ENCODE data around the gene PRR20B.
"Not testable (repeated sequence)": the region's sequence is repeated elsewhere in the genome, so short reads cannot be mapped to it uniquely, and the experiment has no call there.

PRR20B gene

DNA sequence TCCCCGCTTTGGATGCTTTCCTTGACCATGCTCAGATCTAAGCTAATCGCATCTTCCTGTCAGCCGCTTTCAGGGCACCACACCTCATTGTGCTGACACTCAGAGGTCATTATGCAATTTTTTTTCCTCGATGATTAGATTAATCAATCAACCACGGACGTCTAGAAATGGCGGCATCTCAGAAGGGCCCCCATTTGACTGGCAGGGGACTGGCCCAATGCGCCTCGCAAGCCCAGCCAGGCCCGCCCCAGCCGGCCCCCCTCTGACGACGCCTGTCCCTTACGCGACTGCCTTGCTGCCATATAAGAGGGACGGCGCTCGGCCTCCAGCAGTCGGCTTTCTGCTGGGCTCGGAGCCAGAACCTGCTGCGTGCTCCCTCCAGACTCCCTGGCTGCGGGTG, at the start of gene PRR20B:
PRR20B (plus strand) TSS at position 301 of the 400 bp plus-strand sequence. CDS start 387 bp downstream, outside the sequence.
- not testable (repeated sequence) for DNase-seq (ENCODE audit: low read depth in 2 of 2)

- no peak for DNase-seq (ENCODE audit: low read depth in 2 of 2)
Measured at GRCh38 chr13:57114945-57115344, 32.3 kb upstream of the PRR20B start.

DNA sequence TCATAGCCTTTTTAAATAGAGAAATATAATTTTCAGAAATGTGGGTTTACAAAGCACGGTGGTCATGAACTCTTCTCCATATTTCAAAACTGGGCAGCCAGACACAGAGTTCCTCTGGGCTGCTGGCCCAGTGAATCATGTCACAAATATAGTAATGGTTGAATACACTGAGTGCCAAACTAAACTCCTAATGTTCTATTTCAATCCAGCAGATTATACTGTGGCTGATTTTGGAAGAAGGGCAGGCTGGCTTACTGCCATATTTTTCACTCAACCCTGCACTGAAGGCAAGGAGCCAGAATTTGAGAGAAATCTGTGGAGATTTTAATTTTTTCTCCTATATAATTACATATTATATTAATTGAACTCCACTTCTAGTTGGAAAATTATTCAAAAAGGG, 23.6 kb upstream of the PRR20B start:
- DNase-seq (ENCODE audit: low read depth in 2 of 2): no peak

- no peak for DNase-seq (ENCODE audit: low read depth in 2 of 2)
Measured at GRCh38 chr13:57128909-57129308, 18.4 kb upstream of the PRR20B start.

- DNase-seq (ENCODE audit: low read depth in 2 of 2): no peak
Measured at GRCh38 chr13:57136093-57136492, 11.2 kb upstream of the PRR20B start.

DNA sequence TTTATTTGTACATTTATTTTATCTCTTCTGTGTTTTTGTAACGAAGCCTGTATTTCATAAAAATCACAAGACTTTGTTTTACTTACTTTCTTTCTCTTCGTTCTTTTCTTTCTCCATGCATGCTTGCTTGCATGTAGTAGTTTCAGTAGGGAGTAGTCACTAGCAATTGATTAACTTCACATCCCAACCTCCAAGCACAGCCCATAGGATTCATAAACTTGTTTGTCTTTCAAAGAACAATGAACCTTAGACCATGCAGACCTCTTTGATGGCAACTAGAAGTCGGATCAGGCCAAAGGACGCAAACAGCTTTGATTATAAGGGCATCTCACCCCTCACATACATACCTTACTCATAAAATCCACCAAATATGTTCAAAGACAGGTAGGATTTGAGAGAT, 9.7 kb upstream of the PRR20B start:
- DNase-seq (ENCODE audit: low read depth in 2 of 2): no peak

GRCh38 chr13:57138988-57139387, 8.3 kb upstream of the PRR20B start:
- DNase-seq (ENCODE audit: low read depth in 2 of 2): no peak

DNA sequence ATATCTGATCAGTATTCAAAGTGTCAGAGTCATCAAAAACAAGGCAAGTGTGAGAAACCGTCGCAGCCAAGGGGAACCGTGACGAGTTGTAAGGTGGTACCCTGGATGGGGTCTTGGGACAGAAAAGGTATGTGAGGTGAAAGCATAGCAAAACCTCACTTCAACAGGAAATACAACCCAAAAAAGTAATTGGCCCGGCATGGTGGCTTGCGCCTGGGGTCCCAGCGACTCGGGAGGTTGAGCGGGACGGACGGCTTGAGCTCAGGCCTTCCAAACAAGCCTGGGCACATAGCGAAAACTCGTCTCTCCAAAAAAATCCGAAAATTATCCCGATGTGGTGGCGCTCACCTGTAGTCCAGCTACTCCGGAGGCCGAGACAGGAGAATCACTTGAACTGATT, 7.5 kb upstream of the PRR20B start:
- DNase-seq (ENCODE audit: low read depth in 2 of 2): not testable (repeated sequence)

- not testable (repeated sequence) for DNase-seq (ENCODE audit: low read depth in 2 of 2)
Measured at GRCh38 chr13:57140235-57140968, 6.9 kb upstream of the PRR20B start, which contains the start of gene PRR20A. Gene PRR20A, plus strand, starts transcription at chr13:57140918. Its CDS starts 387 bp downstream, at chr13:57141305.

DNA sequence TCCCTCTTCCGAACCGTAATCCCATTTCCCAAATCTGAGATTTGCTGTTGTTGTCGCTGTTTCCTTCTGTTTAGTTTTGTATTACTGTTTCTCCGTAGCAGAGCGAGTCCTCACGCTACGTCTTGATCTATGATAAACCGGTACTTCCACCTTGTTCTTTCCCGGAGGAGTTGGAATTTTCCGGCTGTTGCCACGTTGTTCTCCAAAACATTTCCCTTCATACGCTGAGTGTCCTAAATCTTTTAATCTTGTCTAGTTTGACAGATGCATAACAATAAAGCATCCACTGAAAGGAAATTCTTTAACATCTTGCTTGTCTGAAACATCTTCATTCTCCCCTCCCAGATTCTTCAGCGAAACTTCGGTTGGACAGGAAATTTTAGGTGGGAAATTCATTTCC, 818 bp downstream of the PRR20B start:
- not testable (repeated sequence) for DNase-seq (ENCODE audit: low read depth in 2 of 2)

DNA sequence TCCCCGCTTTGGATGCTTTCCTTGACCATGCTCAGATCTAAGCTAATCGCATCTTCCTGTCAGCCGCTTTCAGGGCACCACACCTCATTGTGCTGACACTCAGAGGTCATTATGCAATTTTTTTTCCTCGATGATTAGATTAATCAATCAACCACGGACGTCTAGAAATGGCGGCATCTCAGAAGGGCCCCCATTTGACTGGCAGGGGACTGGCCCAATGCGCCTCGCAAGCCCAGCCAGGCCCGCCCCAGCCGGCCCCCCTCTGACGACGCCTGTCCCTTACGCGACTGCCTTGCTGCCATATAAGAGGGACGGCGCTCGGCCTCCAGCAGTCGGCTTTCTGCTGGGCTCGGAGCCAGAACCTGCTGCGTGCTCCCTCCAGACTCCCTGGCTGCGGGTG, 6.5 kb downstream of the PRR20B start, which contains the start of gene PRR20C:
PRR20C (plus strand) TSS at position 301 of the 400 bp plus-strand sequence. CDS start 387 bp downstream, outside the sequence.
- not testable (repeated sequence) for DNase-seq (ENCODE audit: low read depth in 2 of 2)

DNA sequence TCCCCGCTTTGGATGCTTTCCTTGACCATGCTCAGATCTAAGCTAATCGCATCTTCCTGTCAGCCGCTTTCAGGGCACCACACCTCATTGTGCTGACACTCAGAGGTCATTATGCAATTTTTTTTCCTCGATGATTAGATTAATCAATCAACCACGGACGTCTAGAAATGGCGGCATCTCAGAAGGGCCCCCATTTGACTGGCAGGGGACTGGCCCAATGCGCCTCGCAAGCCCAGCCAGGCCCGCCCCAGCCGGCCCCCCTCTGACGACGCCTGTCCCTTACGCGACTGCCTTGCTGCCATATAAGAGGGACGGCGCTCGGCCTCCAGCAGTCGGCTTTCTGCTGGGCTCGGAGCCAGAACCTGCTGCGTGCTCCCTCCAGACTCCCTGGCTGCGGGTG, 13.0 kb downstream of the PRR20B start, which contains the start of gene PRR20D:
PRR20D (plus strand) TSS at position 301 of the 400 bp plus-strand sequence. CDS start 387 bp downstream, outside the sequence.
- not testable (repeated sequence) for DNase-seq (ENCODE audit: low read depth in 2 of 2)

GRCh38 chr13:57166897-57167296, 19.6 kb downstream of the PRR20B start, which contains the start of gene PRR20E:
Gene PRR20E, plus strand, starts transcription at chr13:57167197. Its CDS starts 387 bp downstream, at chr13:57167584.
- DNase-seq (ENCODE audit: low read depth in 2 of 2): not testable (repeated sequence)

GRCh38 chr13:57191667-57192066, 44.4 kb downstream of the PRR20B start:
- no peak for DNase-seq (ENCODE audit: low read depth in 2 of 2)
